K562 (cell line): Measurements from ENCODE around the gene THG1L. TPM values are rescaled to one million over a fixed set of nuclear protein-coding genes. Genes with fewer than 3 reads are reported as not detected.

Source experiments
- BRF2 ChIP-seq: IDR thresholded peaks from 3 replicates; pipeline ENCODE4 v1.6.1; 2011; ENCODE audit warnings: borderline replicate concordance, mild to moderate bottlenecking; ENCODE audit not compliant: insufficient read length, insufficient read depth
- CBFB ChIP-seq: sonication (generic); formaldehyde crosslinking; IDR thresholded peaks from 2 replicates; pipeline ENCODE4 v1.4.0; 2020; ENCODE audit warnings: mild to moderate bottlenecking, missing genetic modification reagents
- CC2D1A ChIP-seq: fragments of 450-650 bp; IDR thresholded peaks from 2 replicates; pipeline ENCODE4 v1.6.1; 2017; ENCODE audit warnings: mild to moderate bottlenecking
- CEBPB ChIP-seq: fragments of 450-650 bp; IDR thresholded peaks from 2 replicates; pipeline ENCODE4 v1.6.1; 2016; ENCODE audit warnings: missing genetic modification characterization, missing compliant biosample characterization
- FIP1L1 ChIP-seq: fragments of 200-400 bp; formaldehyde crosslinking; IDR thresholded peaks from 2 replicates; pipeline ENCODE4 v1.6.1; 2018; ENCODE audit warnings: mild to moderate bottlenecking, low read depth, low read length; ENCODE audit not compliant: poor library complexity, severe bottlenecking
- HIVEP1 ChIP-seq: fragments of 250-450 bp; sonication (Bioruptor Pico); IDR thresholded peaks from 2 replicates; pipeline ENCODE4 v1.4.0; 2020; ENCODE audit warnings: mild to moderate bottlenecking
- KLF16 ChIP-seq: IDR thresholded peaks from 2 replicates; pipeline ENCODE4 v1.6.1; 2016; ENCODE audit warnings: antibody characterized with exemption
- LARP7 ChIP-seq: fragments of 450-650 bp; IDR thresholded peaks from 2 replicates; pipeline ENCODE4 v1.6.1; 2016
- MEIS2 ChIP-seq: fragments of 450-650 bp; IDR thresholded peaks from 2 replicates; pipeline ENCODE4 v1.6.1; 2014; ENCODE audit warnings: mild to moderate bottlenecking; ENCODE audit not compliant: partially characterized antibody
- NFE2 ChIP-seq: IDR thresholded peaks from 2 replicates; pipeline ENCODE4 v1.6.1; 2014; ENCODE audit warnings: antibody characterized with exemption, low read depth
- NUFIP1 ChIP-seq: fragments of 450-650 bp; IDR thresholded peaks from 2 replicates; pipeline ENCODE4 v1.6.1; 2018; ENCODE audit not compliant: partially characterized antibody
- PBX2 ChIP-seq, 2 experiments: IDR thresholded peaks in 1 of 2; conservative IDR thresholded peaks in 1 of 2; 2 replicates each; pipeline ENCODE4 v1.6.1; 2016; ENCODE audit warnings: low read depth in 2 of 2, mild to moderate bottlenecking in 1 of 2, missing compliant biosample characterization in 1 of 2, missing genetic modification characterization in 1 of 2, moderate library complexity in 1 of 2
- PCBP1 ChIP-seq: fragments of 200-400 bp; formaldehyde crosslinking; IDR thresholded peaks from 2 replicates; pipeline ENCODE4 v1.6.1; 2018; ENCODE audit warnings: mild to moderate bottlenecking, low read depth, low read length; ENCODE audit not compliant: poor library complexity, severe bottlenecking
- PRMT5 ChIP-seq: sonication (generic); formaldehyde crosslinking; IDR thresholded peaks from 2 replicates; pipeline ENCODE4 v1.5.0; 2020; ENCODE audit warnings: missing genetic modification reagents
- STAG1 ChIP-seq: sonication (generic); formaldehyde crosslinking; IDR thresholded peaks from 2 replicates; pipeline ENCODE4 v1.5.0; 2020; ENCODE audit warnings: missing genetic modification reagents, borderline replicate concordance
- TSC22D4 ChIP-seq: fragments of 450-650 bp; IDR thresholded peaks from 2 replicates; pipeline ENCODE4 v1.6.1; 2016; ENCODE audit warnings: missing genetic modification characterization, missing biosample characterization, control low read depth
- ZBTB9 ChIP-seq: fragments of 450-650 bp; formaldehyde crosslinking; IDR thresholded peaks from 2 replicates; pipeline ENCODE4 v1.4.0; 2020; ENCODE audit warnings: mild to moderate bottlenecking, moderate library complexity
- polyA plus RNA-seq, 8 experiments: library from polyadenylated mRNA; depleted of rRNA in 4 of 8; stranded (reverse) in 5 of 8; unstranded in 3 of 8; fragments of >200 nt; fragmentation: Nextera tagmentation in 2 of 8; fragmentation: Illumina TruSeq in 1 of 8; extraction: Ambion mirVana in 2 of 8; extraction: Trizol in 1 of 8; gene quantifications; 2 replicates each; pipeline versions ENCODE4 v1.2.1 to v1.2.3, GENCODE V29; 2011 to 2014; ENCODE audit warnings: inconsistent platforms in 1 of 8, missing spikeins in 1 of 8
- total RNA-seq, 7 experiments: library from RNA; depleted of rRNA in 6 of 7; stranded (reverse); fragments of >200 nt in 6 of 7; fragmentation: Illumina TruSeq in 2 of 7; extraction: Trizol in 2 of 7; gene quantifications; 2 replicates each; pipeline versions ENCODE4 v1.2.1 to v1.2.3, GENCODE V29; 2011 to 2021; ENCODE audit warnings: low replicate concordance in 1 of 7
- TF ChIP-seq, protein P1 (sequence below): fragments of 450-650 bp; IDR thresholded peaks from 2 replicates; pipeline ENCODE4 v1.6.1; 2016
- TF ChIP-seq, protein P2 (sequence below), 2 experiments: fragments of 200-800 bp in 1 of 2; sonication (Bioruptor generic) in 1 of 2; sonication (generic) in 1 of 2; formaldehyde crosslinking in 1 of 2; IDR thresholded peaks in 1 of 2; conservative IDR thresholded peaks in 1 of 2; 2 replicates each; pipeline versions ENCODE4 v1.5.0 to v1.6.1; 2016 to 2020; ENCODE audit warnings: missing compliant biosample characterization in 1 of 2, missing genetic modification characterization in 1 of 2, missing genetic modification reagents in 1 of 2

Gene THG1L
- total and polyA plus RNA-seq, 9 of the 15 experiments (the other 6 are each of a cell fraction or from before 2014, with no cell fraction given): 21.8 to 40.7 (median 28.0) TPM

DNA sequence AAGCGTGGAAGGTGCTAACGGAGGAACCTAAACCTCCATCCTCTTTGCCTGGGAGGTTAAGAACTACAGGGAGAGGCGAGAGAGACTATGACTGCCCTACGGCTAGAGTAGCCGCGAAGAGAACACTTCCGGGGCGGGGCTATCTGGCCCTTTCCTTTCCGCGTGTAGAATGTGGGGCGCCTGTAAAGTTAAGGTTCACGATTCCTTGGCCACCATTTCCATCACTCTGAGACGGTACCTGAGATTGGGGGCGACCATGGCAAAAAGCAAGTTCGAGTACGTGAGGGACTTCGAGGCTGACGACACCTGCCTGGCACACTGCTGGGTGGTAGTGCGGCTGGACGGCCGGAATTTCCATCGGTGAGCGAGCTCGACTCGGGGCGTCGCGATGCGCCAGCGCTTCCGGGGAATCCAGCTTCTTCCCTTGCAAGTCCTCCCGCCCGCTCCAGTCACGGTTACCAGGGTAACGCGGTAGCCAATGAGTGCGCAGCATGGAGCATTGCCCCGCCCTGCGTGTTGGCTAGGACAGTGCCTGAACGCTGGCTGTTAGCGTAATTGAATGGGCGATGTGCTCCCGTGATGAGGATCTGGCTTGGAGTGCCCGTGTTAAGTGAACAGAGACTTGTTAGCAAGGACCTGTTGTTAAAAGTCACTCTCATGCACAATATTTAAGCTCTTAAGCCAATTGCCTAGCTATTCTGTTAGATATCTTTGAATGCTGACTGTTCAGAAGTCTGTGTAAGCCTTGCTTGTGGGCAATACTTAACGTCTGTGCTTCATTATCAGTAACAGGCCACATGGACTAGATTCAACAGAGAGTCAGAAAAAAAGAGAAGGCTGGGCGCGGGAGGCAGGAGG is at the start of gene THG1L (continued):
- TF ChIP-seq PBX2 (CRISPR knock-in tag; IDR thresholded peaks at IDR 0.05; ENCODE audit: low read depth): no peak
- no peak for TF ChIP-seq PBX2 (tag; conservative IDR thresholded peaks at IDR 0.05; ENCODE audit: low read depth)
- no peak for TF ChIP-seq FIP1L1
- TF ChIP-seq TSC22D4 (tag): no peak
- TF ChIP-seq MEIS2: no peak
- TF ChIP-seq, protein P1, sequence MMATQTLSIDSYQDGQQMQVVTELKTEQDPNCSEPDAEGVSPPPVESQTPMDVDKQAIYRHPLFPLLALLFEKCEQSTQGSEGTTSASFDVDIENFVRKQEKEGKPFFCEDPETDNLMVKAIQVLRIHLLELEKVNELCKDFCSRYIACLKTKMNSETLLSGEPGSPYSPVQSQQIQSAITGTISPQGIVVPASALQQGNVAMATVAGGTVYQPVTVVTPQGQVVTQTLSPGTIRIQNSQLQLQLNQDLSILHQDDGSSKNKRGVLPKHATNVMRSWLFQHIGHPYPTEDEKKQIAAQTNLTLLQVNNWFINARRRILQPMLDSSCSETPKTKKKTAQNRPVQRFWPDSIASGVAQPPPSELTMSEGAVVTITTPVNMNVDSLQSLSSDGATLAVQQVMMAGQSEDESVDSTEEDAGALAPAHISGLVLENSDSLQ: no peak
- TF ChIP-seq, protein P2, sequence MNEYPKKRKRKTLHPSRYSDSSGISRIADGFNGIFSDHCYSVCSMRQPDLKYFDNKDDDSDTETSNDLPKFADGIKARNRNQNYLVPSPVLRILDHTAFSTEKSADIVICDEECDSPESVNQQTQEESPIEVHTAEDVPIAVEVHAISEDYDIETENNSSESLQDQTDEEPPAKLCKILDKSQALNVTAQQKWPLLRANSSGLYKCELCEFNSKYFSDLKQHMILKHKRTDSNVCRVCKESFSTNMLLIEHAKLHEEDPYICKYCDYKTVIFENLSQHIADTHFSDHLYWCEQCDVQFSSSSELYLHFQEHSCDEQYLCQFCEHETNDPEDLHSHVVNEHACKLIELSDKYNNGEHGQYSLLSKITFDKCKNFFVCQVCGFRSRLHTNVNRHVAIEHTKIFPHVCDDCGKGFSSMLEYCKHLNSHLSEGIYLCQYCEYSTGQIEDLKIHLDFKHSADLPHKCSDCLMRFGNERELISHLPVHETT (CRISPR knock-in tag; conservative IDR thresholded peaks at IDR 0.05 in 1 of 2, IDR thresholded peaks at IDR 0.05 in 1 of 2): peak in 1 of 2 experiments; percentile 43; a peak in 1 of 4 replicates
- 0 out of 2 replicates have a peak, but pooled peaks have one; percentile 14 for TF ChIP-seq CBFB (CRISPR knock-in tag)
- no peak for TF ChIP-seq LARP7
- TF ChIP-seq NFE2: no peak
- TF ChIP-seq NUFIP1: no peak
- TF ChIP-seq CC2D1A: 0 out of 2 replicates have a peak, but pooled peaks have one; percentile 31
- TF ChIP-seq HIVEP1 (CRISPR knock-in tag): no peak
- no peak for TF ChIP-seq BRF2
- TF ChIP-seq ZBTB9 (CRISPR knock-in tag): 0 out of 2 replicates have a peak, but pooled peaks have one; percentile 23
- no peak for TF ChIP-seq PRMT5 (CRISPR knock-in tag)
- no peak for TF ChIP-seq KLF16
- TF ChIP-seq CEBPB (tag): no peak
- TF ChIP-seq STAG1 (CRISPR knock-in tag): no peak
- no peak for TF ChIP-seq PCBP1
